GM19324 (cell line): Measurements from ENCODE around the gene CHMP2A.
"Not testable (repeated sequence)": the region's sequence is repeated elsewhere in the genome, so short reads cannot be mapped to it uniquely, and the experiment has no call there.

ENCODE experiments used
- ATAC-seq: cut with Tn5 transposase; IDR thresholded peaks from one replicate; pipeline ENCODE4 v1.9.1; 2021; ENCODE audit warnings: mild to moderate bottlenecking, moderate library complexity; ENCODE audit not compliant: unreplicated experiment, low FRiP score

CHMP2A gene

GRCh38 chr19:58554494-58555368 is at the start of gene CHMP2A:
CHMP2A (minus strand) TSS chr19:58555105; CDS start chr19:58554212, 893 bp downstream.
- ATAC-seq, result peak; percentile 35

GRCh38 chr19:58586133-58586765 is 31.3 kb upstream of the CHMP2A start:
- ATAC-seq, result no peak

GRCh38 chr19:58585442-58586132 is 30.7 kb upstream of the CHMP2A start:
- no peak for ATAC-seq

- ATAC-seq, result no peak
Observed at GRCh38 chr19:58584498-58585441, 29.9 kb upstream of the CHMP2A start.

- no peak for ATAC-seq
Observed at GRCh38 chr19:58582985-58583384, 28.1 kb upstream of the CHMP2A start.

GRCh38 chr19:58581227-58582141 is 26.6 kb upstream of the CHMP2A start:
- ATAC-seq, result peak; percentile 74

- ATAC-seq, result no peak
Observed at GRCh38 chr19:58579473-58580142, 24.7 kb upstream of the CHMP2A start.

- no peak for ATAC-seq
Observed at GRCh38 chr19:58578012-58578925, 23.4 kb upstream of the CHMP2A start.

GRCh38 chr19:58577581-58577980 is 22.7 kb upstream of the CHMP2A start:
- ATAC-seq, result not testable (repeated sequence)

- peak; percentile 39 for ATAC-seq
Observed at GRCh38 chr19:58575183-58576041, 20.5 kb upstream of the CHMP2A start.

- ATAC-seq, result no peak
Observed at GRCh38 chr19:58573658-58574164, 18.8 kb upstream of the CHMP2A start.

GRCh38 chr19:58572818-58573657 is 18.1 kb upstream of the CHMP2A start, which contains the start of gene MZF1:
MZF1 (minus strand) TSS chr19:58573335; CDS start chr19:58571389, 1,946 bp downstream.
- peak; percentile 63 for ATAC-seq

GRCh38 chr19:58572026-58572817 is 17.3 kb upstream of the CHMP2A start:
- ATAC-seq, result no peak

- no peak for ATAC-seq
Observed at GRCh38 chr19:58571575-58571947, 16.7 kb upstream of the CHMP2A start.
